GM12892 (cell line): ENCODE data around the gene TFF1.

Source experiments
- POLR2A ChIP-seq: IDR thresholded peaks from 2 replicates; pipeline ENCODE4 v1.6.1; 2011; ENCODE audit warnings: low read depth, low read length, control low read depth
- POLR2AphosphoS5 ChIP-seq: IDR thresholded peaks from 2 replicates; pipeline ENCODE4 v1.6.1; 2011; ENCODE audit warnings: low read depth, low read length, control low read depth

DNA sequence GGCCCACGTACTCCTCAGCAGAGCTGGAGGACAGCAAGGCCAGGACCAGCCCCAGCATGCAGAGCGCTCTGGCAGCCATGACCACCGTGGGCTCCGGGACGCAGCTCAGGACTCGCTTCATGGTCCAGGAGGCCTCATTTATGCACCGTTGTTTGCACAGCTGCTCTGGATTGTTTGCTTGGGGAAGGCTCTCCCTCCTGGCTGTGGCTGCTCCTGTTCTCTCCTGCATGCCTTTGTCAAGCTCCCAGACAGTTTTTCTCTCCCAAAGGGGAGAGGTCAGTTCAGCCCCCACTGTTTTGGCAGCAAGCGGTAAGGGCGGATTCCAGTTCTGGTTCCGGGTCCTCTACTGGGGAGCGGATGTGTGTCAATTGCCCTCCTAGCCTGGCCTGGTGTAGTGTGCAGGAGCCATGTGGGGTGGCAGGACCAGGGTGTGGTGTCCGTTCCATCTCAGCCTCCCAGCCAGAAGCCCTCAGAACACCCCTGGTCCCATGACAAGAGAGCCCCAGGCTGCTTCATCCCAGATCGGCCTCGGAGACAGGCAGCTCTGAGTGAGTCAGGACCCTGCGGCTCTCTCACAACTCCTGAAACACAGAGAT, 50.9 kb downstream of the TFF1 start, which contains the start of gene TFF3:
- TF ChIP-seq POLR2A (no peak), POLR2AphosphoS5 (no peak)
